IMR-90 (cell line): ENCODE data around the gene TMEM131. TPM values are rescaled to one million over a fixed set of nuclear protein-coding genes. Genes with fewer than 3 reads are reported as not detected.

Experiments used
- ATAC-seq: fragments of 200-7000 bp; cut with Tn5 transposase; 2 replicates; pipeline ENCODE4 v1.9.1; 2020; ENCODE audit warnings: low read depth, mild to moderate bottlenecking, moderate library complexity
- BruUV-seq: library from RNA; stranded (reverse); fragments of 400-500 nt; replicated peaks from 2 replicates; lab custom pipeline; 2021; lab: Mats Ljungman, UMichigan
- CTCF ChIA-PET: fragments of 300-600 bp; formaldehyde crosslinking; extraction: SDS; loops from one replicate; lab custom pipeline; 2021; ENCODE audit warnings: antibody characterized with exemption; lab: Yijun Ruan, JAX
- POLR2A ChIA-PET: fragments of 300-600 bp; sonication (Branson Sonifier 250); formaldehyde crosslinking; loops from one replicate; lab custom pipeline; 2022; ENCODE audit warnings: antibody characterized with exemption; ENCODE audit not compliant: unreplicated experiment; lab: Charles Lee
- DNase-seq: peaks from one replicate; pipeline ENCODE4 v3.0.0; 2013
- H2AFZ ChIP-seq: replicated peaks from 2 replicates; pipeline ENCODE3; 2013; ENCODE audit warnings: low read length, mild to moderate bottlenecking; ENCODE audit not compliant: poor library complexity
- H2AK5ac ChIP-seq: 2 replicates; pipeline ENCODE4 v1.6.1; 2013; ENCODE audit warnings: low read depth, low read length, inconsistent platforms
- H2AK9ac ChIP-seq: replicated peaks from 2 replicates; pipeline ENCODE3; 2013; ENCODE audit warnings: mild to moderate bottlenecking, low read depth, low read length, moderate library complexity; ENCODE audit not compliant: poor library complexity
- H2BK120ac ChIP-seq: 2 replicates; pipeline ENCODE4 v1.6.1; 2013; ENCODE audit warnings: low read depth, low read length, inconsistent platforms
- H2BK15ac ChIP-seq: 3 replicates; pipeline ENCODE4 v1.6.1; 2013; ENCODE audit warnings: low read depth, low read length, inconsistent platforms
- H2BK20ac ChIP-seq: 2 replicates; pipeline ENCODE4 v1.6.1; 2013; ENCODE audit warnings: low read depth, mild to moderate bottlenecking, inconsistent platforms, low read length, moderate library complexity
- H2BK5ac ChIP-seq: 2 replicates; pipeline ENCODE4 v1.6.1; 2013; ENCODE audit warnings: mild to moderate bottlenecking, low read depth, low read length, inconsistent platforms; ENCODE audit not compliant: poor library complexity, severe bottlenecking
- H3K14ac ChIP-seq: replicated peaks from 2 replicates; pipeline ENCODE4 v1.6.1; 2013; ENCODE audit warnings: low read depth, low read length, inconsistent platforms
- H3K18ac ChIP-seq: 2 replicates; pipeline ENCODE4 v1.6.1; 2013; ENCODE audit warnings: low read depth, low read length, control low read depth
- H3K23ac ChIP-seq: 2 replicates; pipeline ENCODE4 v1.6.1; 2013; ENCODE audit warnings: low read depth, low read length, inconsistent platforms
- H3K27ac ChIP-seq: 2 replicates; pipeline ENCODE4 v1.5.1; 2013; ENCODE audit warnings: mild to moderate bottlenecking, control low read depth, low read length; ENCODE audit not compliant: insufficient read depth
- H3K27me3 ChIP-seq: 2 replicates; pipeline ENCODE4 v1.6.1; 2013; ENCODE audit warnings: low read length; ENCODE audit not compliant: control insufficient read depth, insufficient read depth
- H3K36me3 ChIP-seq: 2 replicates; pipeline ENCODE4 v1.6.1; 2013; ENCODE audit warnings: low read length, mixed read lengths; ENCODE audit not compliant: control insufficient read depth, insufficient read depth
- H3K4ac ChIP-seq: 2 replicates; pipeline ENCODE4 v1.6.1; 2013; ENCODE audit warnings: low read depth, low read length, inconsistent platforms
- H3K4me1 ChIP-seq: 2 replicates; pipeline ENCODE4 v1.6.1; 2013; ENCODE audit warnings: low read length, mixed read lengths; ENCODE audit not compliant: control insufficient read depth, insufficient read depth
- H3K4me2 ChIP-seq: 2 replicates; pipeline ENCODE4 v1.6.1; 2013; ENCODE audit warnings: low read depth, mild to moderate bottlenecking, control low read depth, low read length, moderate library complexity
- H3K4me3 ChIP-seq: 2 replicates; pipeline ENCODE4 v1.5.1; 2013; ENCODE audit warnings: low read depth, mild to moderate bottlenecking, control low read depth, low read length, moderate library complexity; ENCODE audit not compliant: insufficient read depth
- H3K56ac ChIP-seq: 2 replicates; pipeline ENCODE4 v1.6.1; 2013; ENCODE audit warnings: low read length, inconsistent platforms; ENCODE audit not compliant: insufficient read depth; ENCODE audit errors: extremely low read depth
- H3K79me1 ChIP-seq, 2 experiments: 2 replicates each; pipeline ENCODE4 v1.6.1; 2013; ENCODE audit warnings: low read length in 2 of 2, inconsistent platforms in 1 of 2, low read depth in 1 of 2
- H3K9ac ChIP-seq: 2 replicates; pipeline ENCODE4 v1.6.1; 2013; ENCODE audit warnings: low read depth, low read length, control low read depth
- H3K9me1 ChIP-seq: 2 replicates; pipeline ENCODE4 v1.6.1; 2013; ENCODE audit warnings: low read length, inconsistent platforms; ENCODE audit not compliant: insufficient read depth
- H3K9me3 ChIP-seq: 2 replicates; pipeline ENCODE4 v1.6.1; 2013; ENCODE audit warnings: low read length; ENCODE audit not compliant: control insufficient read depth, insufficient read depth
- H4K20me1 ChIP-seq: 2 replicates; pipeline ENCODE4 v1.6.1; 2013; ENCODE audit warnings: low read length, inconsistent platforms; ENCODE audit not compliant: insufficient read depth
- H4K5ac ChIP-seq: 2 replicates; pipeline ENCODE4 v1.6.1; 2013; ENCODE audit warnings: mild to moderate bottlenecking, low read depth, low read length, control low read depth
- H4K8ac ChIP-seq, 2 experiments: 2 replicates each; pipeline ENCODE4 v1.6.1; 2013; ENCODE audit warnings: low read depth in 2 of 2, low read length in 2 of 2, control low read depth in 1 of 2, inconsistent platforms in 1 of 2
- H4K91ac ChIP-seq: 2 replicates; pipeline ENCODE4 v1.6.1; 2013; ENCODE audit warnings: low read depth, low read length, inconsistent platforms; ENCODE audit not compliant: insufficient read depth
- BHLHE40 ChIP-seq: fragments of 150-350 bp; IDR thresholded peaks from 2 replicates; pipeline ENCODE4 v1.6.1; 2016; ENCODE audit warnings: mild to moderate bottlenecking, low read depth, low read length
- CEBPB ChIP-seq: IDR thresholded peaks from 2 replicates; pipeline ENCODE4 v1.6.1; 2012; ENCODE audit warnings: low read depth, low read length, improper control_type of control experiment
- CHD1 ChIP-seq: IDR thresholded peaks from 2 replicates; pipeline ENCODE4 v1.6.1; 2012; ENCODE audit warnings: low read depth, low read length, improper control_type of control experiment
- MAFK ChIP-seq: IDR thresholded peaks from 2 replicates; pipeline ENCODE4 v1.6.1; 2012; ENCODE audit warnings: low read depth, low read length, improper control_type of control experiment
- MAZ ChIP-seq: IDR thresholded peaks from 2 replicates; pipeline ENCODE4 v1.6.1; 2012; ENCODE audit warnings: low read depth, mild to moderate bottlenecking, low read length, improper control_type of control experiment, moderate library complexity, borderline replicate concordance
- MXI1 ChIP-seq: IDR thresholded peaks from 2 replicates; pipeline ENCODE4 v1.6.1; 2012; ENCODE audit warnings: low read depth, mild to moderate bottlenecking, low read length, moderate library complexity, borderline replicate concordance
- NFE2L2 ChIP-seq: fragments of 150-350 bp; IDR thresholded peaks from 2 replicates; pipeline ENCODE4 v1.6.1; 2016; ENCODE audit warnings: low read depth, mild to moderate bottlenecking, low read length
- POLR2A ChIP-seq: IDR thresholded peaks from 2 replicates; pipeline ENCODE4 v1.6.1; 2012; ENCODE audit warnings: mild to moderate bottlenecking, low read depth, low read length
- RCOR1 ChIP-seq: IDR thresholded peaks from 2 replicates; pipeline ENCODE4 v1.6.1; 2012; ENCODE audit warnings: mild to moderate bottlenecking, low read length, improper control_type of control experiment; ENCODE audit not compliant: insufficient replicate concordance
- RFX5 ChIP-seq: IDR thresholded peaks from 2 replicates; pipeline ENCODE4 v1.8.0; 2012; ENCODE audit warnings: low read depth, mild to moderate bottlenecking, low read length, moderate library complexity
- SMC3 ChIP-seq: fragments of 150-350 bp; IDR thresholded peaks from 2 replicates; pipeline ENCODE4 v1.6.1; 2016; ENCODE audit warnings: low read depth, mild to moderate bottlenecking, antibody characterized with exemption, low read length, moderate library complexity
- WGBS, 2 experiments: methylation state at CpG; one replicate each; pipeline versions ENCODE4 v1.1.5 to v1.1.7; 2013; ENCODE audit warnings: missing lambda C conversion rate in 2 of 2; ENCODE audit not compliant: insufficient read length in 1 of 2; ENCODE audit errors: extremely low coverage in 2 of 2; 5-methylcytosine and 5-hydroxymethylcytosine counted together
- dilution Hi-C: fragments of 300-500 bp; cut with HindIII; formaldehyde crosslinking; loops from one replicate; pipeline ENCODE4 v1.14.3; 2018; ENCODE audit warnings: low sequenced_read_pairs; ENCODE audit not compliant: unreplicated experiment
- in situ Hi-C: fragments of 300-500 bp; cut with MboI; formaldehyde crosslinking; loops from 3 replicates; pipeline ENCODE4 v1.14.3; 2019; ENCODE audit warnings: low sequenced_read_pairs, inconsistent platforms, mixed read lengths
- intact Hi-C: fragments of 100-400 bp; cut with micrococcal nuclease; formaldehyde crosslinking; loops from 2 replicates; pipeline ENCODE4 v1.10.0; 2022
- polyA plus RNA-seq, 3 experiments: library from polyadenylated mRNA; depleted of rRNA; stranded (reverse); fragments of >200 nt; gene quantifications; 2 replicates each; pipeline ENCODE4 v1.2.3, GENCODE V29; 2012; ENCODE audit warnings: low replicate concordance in 1 of 3
- total RNA-seq: library from RNA; depleted of rRNA; stranded (reverse); fragments of >200 nt; gene quantifications from 2 replicates; pipeline ENCODE4 v1.2.3, GENCODE V29; 2012
- TF ChIP-seq, protein P1 (sequence below): fragments of 150-350 bp; IDR thresholded peaks from 2 replicates; pipeline ENCODE4 v1.6.1; 2016; ENCODE audit warnings: low read depth, mild to moderate bottlenecking, low read length, moderate library complexity, borderline replicate concordance

The TMEM131 gene
- total and polyA plus RNA-seq, 2 of the 4 experiments (the other 2 are of a cell fraction): 13.3 to 14.0 TPM

DNA sequence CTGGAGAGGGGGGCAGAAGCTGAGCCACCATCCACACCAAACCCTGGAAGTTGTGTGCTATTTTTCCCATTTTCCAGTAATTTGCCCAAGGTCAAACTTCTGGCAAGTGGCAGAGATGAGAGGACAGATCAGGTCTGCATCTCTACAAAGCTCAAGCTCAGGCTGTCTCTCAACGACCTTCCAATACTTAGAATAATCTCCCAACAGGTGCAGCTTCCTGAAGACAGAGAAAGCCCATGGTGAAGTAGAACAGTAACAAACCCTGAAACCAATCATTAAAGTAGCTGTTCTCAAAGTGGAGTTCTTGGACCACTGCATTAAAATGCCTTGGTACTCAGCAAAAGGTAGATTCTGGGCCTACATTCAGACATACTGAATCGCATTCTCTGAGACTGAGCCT, 37.6 kb downstream of the TMEM131 start:
- H2AK9ac ChIP-seq: no peak overlapping the region
- 100% methylated on average over 1 of the region's 2 CpGs; no CpG with 5 or more reads in 1 of the 2 experiments for WGBS, 2 experiments
- no peak overlapping the region for H3K14ac ChIP-seq
- no peaks in the 10 kb centered on the region for H3K9me3 ChIP-seq
- no peak overlapping the region for H2AFZ ChIP-seq
- H4K5ac ChIP-seq: no peak overlapping the region
- DNase-seq (no peak), ATAC-seq (no peak)
- no peak overlapping the region for H3K4ac ChIP-seq
- H2BK120ac ChIP-seq: no peak overlapping the region
- peaks cover 21% of the 10 kb centered on the region for H4K20me1 ChIP-seq
- in situ Hi-C loops: no loop called here
- H3K4me3 ChIP-seq: no peak overlapping the region
- no peak overlapping the region for H2AK5ac ChIP-seq
- no peak overlapping the region for H4K8ac ChIP-seq
- ChIA-PET CTCF (no interaction called here), POLR2A (no interaction called here)
- no peak overlapping the region for H3K56ac ChIP-seq
- no peak overlapping the region for H2BK15ac ChIP-seq
- BruUV-seq: no TSS peak
- no peak overlapping the region for H2BK5ac ChIP-seq
- TF ChIP-seq BHLHE40 (no peak), MAZ (no peak), CHD1 (no peak), NFE2L2 (no peak), RFX5 (no peak), MXI1 (no peak), SMC3 (no peak), CEBPB (no peak), RCOR1 (no peak), MAFK (no peak), POLR2A (no peak)
- TF ChIP-seq, protein P1, sequence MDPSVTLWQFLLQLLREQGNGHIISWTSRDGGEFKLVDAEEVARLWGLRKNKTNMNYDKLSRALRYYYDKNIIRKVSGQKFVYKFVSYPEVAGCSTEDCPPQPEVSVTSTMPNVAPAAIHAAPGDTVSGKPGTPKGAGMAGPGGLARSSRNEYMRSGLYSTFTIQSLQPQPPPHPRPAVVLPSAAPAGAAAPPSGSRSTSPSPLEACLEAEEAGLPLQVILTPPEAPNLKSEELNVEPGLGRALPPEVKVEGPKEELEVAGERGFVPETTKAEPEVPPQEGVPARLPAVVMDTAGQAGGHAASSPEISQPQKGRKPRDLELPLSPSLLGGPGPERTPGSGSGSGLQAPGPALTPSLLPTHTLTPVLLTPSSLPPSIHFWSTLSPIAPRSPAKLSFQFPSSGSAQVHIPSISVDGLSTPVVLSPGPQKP: no peak
- H3K4me1 ChIP-seq: peaks cover 2% of the 10 kb centered on the region; the same call in 1 of the 2 replicates
- no peak overlapping the region for H2BK20ac ChIP-seq
- no peaks in the 10 kb centered on the region for H3K27me3 ChIP-seq
- no peak overlapping the region for H3K18ac ChIP-seq
- H3K23ac ChIP-seq: no peak overlapping the region
- dilution Hi-C loops: no loop called here
- H3K9me1 ChIP-seq: peaks cover 10% of the 10 kb centered on the region
- H4K91ac ChIP-seq: no peak overlapping the region
- no peak overlapping the region for H3K27ac ChIP-seq
- intact Hi-C loops: no loop called here
- H3K36me3 ChIP-seq: no peaks in the 10 kb centered on the region
- H3K4me2 ChIP-seq: no peak overlapping the region
- H3K79me1 ChIP-seq: peaks cover 16 to 38% of the 10 kb centered on the region in 2 experiments; a peak in 3 of 4 replicates
- H3K9ac ChIP-seq: no peak overlapping the region
